Left renal cortex interstitium (tissue), 4 donors: ENCODE measurements around the gene PDZD2. TPM values are rescaled to one million over a fixed set of nuclear protein-coding genes. Genes with fewer than 3 reads are reported as not detected.

Source experiments
- DNase-seq, 4 donors: peaks; one replicate each; pipeline ENCODE4 v3.0.0-alpha.2; 2013; ENCODE audit warnings: low read depth in 4 of 4, low spot score in 2 of 4, missing footprints in 1 of 4
- polyA plus RNA-seq, 4 donors: library from polyadenylated mRNA; unstranded; fragments of 120-200 nt; gene quantifications; one replicate each; pipeline ENCODE4 v1.2.1, GENCODE V29; 2013; ENCODE audit not compliant: insufficient read length in 4 of 4

PDZD2 gene
- polyA plus RNA-seq, 4 donors = 16.6 to 21.1 (median 18.4) TPM

DNA sequence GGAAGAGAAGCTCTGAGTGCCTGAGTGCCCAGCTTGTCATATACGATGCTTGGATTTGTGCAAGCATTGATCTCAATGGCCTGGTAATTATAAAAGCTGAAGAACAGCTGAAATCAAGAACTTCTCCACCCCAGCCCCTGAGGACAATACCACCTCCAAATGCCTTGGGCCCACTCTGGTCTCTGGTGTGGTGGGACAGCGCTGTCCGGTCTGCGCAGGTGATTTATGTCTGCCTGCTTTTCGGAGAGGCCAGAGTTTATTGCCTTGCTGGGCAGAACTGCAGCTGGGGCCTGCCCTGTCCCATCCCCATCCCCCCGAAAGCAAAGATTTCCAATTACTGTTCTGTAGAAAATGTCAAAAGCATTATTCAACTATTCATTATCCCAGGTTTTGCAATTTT, 1.1 kb upstream of the PDZD2 start:
- DNase-seq = no peak

DNA sequence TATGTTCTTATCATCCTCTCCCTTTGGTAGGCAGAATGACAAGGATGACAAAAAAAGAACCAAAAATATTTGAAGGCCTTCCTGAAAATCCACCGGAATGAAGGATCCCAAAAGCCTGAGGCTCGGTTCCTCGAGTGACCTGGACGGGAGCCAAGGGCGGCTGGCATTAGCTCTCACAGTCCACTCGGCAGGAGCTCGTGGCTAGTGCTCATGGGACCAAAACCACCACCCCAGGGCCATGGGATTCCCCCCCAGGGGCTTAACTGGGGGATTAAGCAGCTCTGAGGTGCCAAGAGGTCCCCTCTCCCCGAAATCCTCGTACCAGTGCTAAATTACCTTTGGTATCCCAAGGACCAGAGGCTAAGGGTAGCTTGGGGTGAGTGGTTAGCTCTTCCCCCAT, 586 bp upstream of the PDZD2 start:
- DNase-seq = no peak

DNA sequence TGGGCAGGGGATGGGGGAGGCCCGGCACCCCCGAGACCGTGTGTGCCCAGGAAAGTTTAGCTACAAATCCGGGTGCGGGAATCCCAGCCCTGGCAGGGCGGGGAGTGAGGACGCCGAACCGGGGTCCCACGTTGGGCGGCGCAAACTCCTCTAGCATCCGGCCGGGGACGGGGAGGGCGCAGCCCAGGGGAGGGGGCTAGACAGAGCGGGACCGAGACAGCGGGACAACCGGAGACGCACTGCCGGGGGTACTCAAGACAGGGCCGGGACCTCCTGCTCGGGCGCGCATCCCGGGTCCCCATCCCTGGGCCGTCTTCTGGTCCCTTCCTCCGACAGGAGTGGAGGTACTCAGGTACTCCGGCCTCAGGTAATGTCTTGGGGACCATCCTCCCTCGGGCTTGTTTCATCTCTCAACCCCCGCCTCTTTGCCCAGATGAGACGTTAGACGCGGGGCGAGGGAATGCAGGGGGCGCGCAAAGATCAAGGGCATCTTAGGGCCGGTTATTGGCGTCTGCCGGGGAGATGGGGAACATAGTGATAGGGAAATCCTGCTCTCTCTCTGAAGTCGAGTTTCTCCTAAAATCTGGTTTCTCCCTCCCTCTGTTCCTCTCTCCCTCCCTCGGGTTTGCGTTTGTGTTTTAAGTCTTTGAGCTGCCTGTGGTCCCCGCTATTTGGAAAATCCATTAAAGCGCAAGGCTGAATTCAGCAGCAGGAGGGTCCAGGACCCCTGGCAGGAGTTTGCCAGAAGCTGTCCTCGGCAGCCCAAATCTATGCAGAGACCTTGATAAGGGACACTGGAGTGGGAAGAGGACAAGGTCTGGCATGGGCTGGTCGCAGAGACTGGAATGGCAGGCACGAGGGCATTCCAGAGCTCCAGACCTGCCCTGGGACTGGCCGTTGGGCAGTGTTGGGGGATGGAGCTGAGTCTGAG, 815 bp downstream of the PDZD2 start:
- DNase-seq = no peak

DNA sequence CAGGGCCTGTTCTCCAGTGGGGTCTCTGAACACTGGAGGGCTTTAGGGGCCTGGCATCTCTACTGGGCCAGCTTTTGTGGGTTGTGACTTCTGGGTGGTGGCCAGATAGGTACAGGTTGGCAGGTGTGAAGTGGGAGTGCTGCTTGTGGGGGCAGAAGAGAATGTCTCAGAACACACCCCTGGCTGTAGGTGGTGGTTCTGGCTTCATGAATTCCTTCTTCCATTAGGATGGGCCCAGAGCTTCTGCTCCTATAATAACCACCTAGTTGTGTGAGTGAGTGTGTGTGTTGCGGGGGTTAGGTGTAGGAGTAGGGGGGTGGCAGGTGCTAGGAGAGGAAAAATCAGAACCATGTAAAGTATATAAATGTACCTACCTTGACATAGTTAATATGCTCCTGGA, 1.6 kb downstream of the PDZD2 start:
- no peak for DNase-seq

DNA sequence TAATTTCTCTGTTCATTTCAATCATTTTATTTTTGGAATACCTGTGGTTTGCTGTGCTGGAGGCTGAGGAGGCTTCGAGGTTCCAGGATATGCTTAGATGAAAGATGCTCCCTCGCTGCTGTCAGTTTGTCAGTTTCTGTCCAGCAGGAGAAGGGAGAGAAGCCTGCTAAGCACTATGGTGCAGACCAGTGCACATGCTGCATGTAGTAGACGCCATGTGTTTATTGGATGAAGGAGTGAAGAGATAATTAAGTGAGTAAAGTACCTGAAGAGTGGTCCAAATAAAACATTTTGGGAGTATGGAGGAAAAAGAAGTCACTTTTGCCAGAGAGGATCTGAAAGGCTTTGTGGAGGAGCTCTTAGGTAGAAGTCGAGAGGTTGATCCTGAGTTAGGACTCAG, 2.1 kb downstream of the PDZD2 start:
- no peak for DNase-seq

DNA sequence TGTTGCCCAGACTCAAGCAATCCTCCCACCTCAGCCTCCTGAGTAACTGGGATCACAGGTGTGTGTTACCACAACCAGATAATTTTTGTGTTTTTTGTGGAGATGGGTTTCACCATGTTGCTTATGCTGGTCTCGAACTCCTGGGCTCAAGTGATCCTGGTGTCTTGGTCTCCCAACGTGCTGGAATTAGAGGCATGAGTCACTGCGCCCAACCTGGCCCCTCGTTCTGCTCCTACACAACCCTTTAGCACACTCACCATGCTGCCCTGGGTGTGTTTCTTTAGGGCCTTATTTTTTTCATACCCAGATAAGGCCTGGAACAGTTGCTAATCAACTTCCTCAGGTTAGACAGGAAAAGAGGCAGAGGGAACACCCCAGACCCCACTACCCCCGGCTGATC, 2.6 kb downstream of the PDZD2 start:
- DNase-seq = no peak

DNA sequence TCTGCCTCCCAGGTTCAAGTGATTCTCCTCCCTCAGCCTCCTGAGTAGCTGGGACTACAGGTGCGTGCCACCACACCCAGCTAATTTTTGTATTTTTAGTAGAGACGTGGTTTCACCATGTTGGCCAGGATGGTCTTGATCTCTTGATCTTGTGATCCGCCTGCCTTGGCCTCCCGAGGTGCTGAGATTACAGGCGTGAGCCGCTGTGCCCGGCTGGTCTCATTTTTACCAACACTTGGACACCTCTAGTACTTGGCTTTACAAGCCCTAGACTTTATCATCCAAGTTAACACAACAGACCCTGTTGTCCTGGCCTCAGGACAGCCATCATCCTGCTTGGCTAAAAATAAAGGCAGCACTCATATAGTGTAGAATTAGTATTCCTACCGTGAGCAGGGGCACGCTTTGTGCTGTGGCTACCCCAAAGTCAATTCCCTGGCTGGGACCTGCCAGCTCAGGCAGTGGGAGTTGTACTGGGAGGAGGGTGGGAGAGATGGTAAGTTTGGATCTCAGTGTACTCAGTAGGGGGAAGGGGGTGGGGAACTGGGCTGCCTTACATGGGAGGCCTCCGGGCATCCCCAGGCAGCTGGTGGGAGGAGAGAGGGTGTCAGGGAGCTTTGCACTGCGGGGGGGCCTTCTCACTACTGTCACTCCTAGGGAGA, 6.6 kb downstream of the PDZD2 start:
- DNase-seq = no peak

DNA sequence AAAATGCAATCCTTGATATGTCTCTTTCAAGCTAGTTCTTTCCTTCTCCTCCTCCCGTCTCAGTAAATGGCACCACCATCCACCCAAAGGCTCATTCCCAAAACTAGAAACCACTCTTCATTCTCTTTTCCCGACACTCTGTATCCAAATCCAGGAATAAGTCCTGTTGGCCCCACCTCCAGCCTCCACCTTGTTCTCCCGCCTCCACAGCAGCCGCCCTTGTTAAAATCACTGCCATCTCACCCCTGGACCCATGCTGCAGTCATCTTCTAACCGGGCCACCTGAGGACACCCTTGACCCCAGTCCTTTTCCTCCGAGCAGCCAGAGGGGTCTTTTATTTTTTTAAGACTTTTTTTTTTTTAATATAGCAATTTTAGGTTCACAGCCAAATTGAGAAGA, 9.4 kb downstream of the PDZD2 start:
- DNase-seq = no peak

DNA sequence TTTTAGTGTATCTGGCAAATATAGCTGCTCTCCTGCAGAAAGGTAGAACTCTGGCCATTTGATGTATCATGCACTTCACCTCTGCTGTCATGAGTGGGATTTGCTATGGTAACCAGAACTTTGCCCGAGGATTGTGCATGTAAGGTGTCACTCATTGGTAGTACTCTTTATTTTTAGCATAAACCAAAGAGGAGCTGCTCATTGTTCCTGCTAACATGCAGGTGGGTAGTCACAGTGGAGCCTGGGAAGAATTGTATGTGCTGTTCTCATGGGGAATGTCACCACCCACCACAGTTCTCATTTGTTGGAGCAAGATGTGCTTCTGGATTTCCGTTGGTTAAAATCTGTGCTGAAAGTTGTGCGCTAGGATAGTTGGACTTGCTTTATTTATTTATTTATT, 12.3 kb downstream of the PDZD2 start:
- no peak for DNase-seq

DNA sequence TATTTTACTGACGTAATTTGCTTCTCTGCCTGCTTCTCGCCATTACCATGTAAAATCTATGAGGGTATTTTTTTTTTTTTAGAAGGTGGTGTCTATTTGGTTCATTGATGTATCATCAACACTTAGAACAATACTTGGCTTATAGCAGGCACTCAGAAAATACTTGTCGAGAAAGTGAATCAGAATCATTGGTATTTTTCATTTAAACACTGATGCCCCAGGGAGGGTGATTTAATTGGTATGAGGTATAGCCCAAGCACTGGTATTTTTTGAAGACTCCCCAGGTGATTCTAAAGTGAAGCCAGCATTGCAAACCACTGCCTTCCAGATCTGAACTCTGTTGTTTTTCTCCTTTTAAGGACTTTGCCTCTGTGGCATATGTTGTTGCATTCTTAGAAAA, 16.6 kb downstream of the PDZD2 start:
- no peak for DNase-seq

DNA sequence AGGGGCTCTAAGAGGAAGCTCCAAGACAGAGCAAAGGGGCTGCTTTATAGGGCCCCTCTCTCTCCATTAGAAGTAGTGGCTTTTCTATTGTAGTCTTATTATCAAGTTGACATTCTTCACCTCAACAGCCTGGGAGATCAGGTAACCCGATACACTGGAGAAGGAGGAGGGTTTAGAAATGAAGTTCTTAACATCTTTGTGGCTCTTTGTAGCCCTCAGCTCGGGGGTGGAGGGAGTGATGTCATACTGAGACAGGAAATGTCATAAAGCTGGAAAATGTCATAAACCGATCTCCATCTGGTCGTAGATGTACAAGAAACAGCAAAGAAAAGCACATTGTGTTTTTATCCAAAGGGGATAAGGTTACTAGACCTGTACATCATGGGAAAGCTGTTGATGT, 17.9 kb downstream of the PDZD2 start:
- DNase-seq = peak in 1 of 4 donors; percentile 27

DNA sequence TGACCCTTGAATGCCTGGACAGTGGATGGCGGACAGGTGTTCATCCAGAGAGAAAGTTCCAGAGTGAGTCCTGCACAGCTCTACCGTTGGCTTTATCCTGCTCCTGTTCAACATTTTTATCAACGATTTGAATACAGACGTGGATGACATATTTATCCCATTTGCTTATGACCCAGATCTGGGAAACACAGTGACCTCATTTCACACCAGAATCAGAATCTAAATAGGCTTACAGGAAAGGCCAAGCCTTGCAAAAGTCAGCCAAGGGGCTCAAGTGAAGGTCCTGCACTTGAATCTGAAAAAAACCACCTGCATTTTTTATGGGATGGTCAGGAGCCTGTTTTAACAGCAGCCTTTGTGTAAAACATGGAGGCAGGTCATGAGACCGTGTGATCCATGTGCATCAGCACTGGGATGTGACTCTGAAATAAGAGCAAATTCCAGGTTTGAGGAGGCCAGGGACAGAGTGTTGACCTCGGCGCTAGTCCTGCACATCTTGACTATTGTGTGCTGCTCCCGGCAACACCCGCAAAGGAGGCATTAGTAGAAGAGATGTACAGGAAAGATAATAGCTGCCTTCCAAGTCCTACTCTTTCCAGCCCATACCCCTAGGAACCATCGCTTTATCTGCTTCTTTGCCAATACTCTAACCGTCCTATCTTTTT, 18.5 kb downstream of the PDZD2 start:
- no peak for DNase-seq

DNA sequence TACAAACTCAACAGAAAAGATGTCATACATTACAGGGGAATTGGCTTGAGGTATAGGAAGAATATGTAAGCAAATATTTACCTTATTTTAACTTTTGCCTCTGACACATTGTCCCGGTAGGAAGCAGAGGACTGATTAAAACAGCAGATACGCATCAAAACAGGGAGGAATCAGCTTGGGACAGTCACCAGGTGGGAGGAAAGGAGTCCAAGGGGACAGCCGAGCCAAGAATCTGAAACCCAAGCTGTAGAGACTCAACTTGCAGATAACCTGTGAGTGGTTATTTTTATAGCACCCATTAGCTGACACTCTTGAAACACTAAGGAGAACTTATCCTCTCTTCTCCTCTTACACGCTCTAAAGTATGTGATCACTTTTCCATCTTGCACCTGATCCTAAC, 22.3 kb downstream of the PDZD2 start:
- DNase-seq = no peak

DNA sequence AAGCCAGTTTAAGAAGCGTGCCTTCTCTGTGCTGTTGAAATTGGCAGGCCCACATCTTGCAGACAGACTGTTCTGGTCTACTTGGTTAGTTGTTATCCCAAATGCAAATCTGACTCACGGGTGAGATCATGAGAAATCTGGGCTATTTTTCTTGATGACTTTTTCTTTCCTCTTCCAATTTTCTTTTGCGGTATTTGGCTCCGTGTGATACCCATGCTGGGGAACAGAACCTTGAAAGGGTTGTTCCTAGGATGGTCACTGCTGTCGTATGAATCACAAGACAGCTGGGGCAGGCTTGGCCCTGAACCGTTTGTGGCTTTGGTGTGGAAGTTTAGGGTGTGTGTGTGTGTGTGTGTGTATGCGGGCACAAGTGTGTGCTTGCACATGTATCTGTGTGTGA, 24.6 kb downstream of the PDZD2 start:
- no peak for DNase-seq

DNA sequence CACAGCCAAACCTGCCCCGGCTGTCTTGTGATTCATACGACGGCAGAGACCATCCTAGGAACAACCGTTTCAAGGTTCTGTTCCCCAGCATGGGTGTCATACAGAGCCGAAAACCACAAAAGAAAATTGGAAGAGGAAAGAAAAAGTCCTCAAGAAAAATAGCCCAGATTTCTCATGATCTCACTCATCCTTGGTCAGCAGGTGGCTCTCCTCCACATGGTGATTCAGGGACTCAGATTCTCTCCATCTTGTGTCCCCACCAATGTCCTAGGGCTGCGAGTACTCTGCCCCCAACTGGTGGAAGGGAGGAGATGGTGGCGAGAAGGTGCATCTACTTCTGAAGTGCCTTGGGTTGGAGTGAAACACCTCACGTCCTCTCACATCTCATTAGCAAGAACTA, 25.6 kb downstream of the PDZD2 start:
- DNase-seq = no peak

DNA sequence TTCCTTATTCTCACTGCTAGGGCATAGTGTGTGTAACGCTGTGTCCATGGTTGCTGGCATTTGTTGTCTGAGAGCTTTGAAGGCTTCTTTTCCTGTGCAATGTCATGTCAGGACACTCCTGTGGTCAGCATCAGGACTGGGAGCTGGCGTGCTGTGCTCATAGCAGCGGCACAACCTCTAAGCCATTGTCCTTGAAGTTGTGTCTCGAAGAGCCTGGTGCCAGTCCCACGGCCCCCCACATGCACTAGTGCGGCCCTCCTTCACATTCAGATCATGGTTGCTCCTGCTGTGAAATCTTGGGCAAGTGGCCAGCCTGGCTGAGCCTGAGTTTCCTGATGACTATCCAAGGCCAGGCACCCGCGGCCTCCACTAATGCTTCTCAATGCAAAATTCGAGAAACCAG, 32.4 kb downstream of the PDZD2 start:
- no peak for DNase-seq

DNA sequence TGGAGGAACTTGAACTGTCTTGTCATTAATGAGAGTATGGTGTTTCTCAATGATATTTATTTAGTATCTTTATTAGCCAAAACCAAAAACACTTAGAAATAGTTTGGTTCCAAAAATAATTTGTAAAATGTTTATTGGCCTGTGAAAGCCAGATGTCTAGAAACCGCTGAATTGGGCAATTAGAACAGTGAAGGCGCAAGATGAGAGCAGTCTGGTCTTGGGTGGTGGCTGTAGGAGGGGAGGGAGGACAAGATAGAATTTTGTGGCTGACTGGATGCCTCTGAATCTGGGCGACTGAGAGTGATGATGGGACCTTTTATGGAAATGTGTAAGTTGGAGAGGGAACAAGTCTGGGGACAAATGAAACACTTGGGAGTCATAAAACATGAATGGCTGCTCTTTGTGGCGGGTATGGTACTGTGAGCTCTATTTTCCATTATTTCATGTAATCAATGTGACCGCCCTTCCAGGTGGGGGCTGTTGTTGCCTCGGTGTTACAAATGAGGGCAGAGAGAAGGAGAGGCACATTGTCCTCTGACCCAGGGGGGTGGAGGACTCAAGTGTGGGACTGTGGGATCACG, 35.5 kb downstream of the PDZD2 start:
- no peak for DNase-seq

DNA sequence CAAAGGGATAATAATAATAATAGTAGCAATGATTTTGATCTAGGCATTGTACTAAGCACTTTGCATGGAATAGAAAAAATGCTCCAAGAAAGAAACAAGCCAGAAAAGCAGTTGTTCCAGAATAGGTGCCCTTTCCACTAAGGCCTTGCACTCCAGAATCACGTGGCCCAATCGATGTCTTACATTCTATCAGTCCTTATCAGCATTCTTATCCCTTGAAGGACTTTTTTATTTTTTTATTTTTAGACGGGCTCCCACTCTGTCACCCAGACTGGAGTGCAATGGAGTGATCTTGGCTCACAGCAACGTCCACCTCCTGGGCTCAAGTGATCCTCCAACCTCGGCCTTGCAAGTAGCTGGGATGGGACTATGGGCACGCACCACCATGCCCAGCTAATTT, 36.5 kb downstream of the PDZD2 start:
- no peak for DNase-seq

DNA sequence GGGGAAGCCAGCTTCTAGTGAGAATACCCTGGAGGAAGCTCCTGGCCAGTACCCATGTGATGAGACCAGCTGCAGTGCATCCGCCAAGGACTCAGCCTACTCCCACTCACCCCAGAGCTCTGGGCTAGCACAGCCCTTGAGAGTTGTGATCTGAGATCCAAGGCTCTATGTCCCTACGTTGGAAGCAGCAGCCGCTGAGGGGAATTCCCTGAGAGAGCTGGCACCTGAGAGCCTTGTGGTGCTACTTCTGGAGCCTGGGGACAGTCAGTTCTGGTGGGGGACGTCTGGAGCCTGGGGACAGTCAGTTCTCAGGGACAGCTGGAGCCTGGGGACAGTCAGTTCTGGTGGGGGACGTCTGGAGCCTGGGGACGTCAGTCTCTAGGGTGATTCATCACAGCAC, 39.2 kb downstream of the PDZD2 start:
- DNase-seq = no peak

DNA sequence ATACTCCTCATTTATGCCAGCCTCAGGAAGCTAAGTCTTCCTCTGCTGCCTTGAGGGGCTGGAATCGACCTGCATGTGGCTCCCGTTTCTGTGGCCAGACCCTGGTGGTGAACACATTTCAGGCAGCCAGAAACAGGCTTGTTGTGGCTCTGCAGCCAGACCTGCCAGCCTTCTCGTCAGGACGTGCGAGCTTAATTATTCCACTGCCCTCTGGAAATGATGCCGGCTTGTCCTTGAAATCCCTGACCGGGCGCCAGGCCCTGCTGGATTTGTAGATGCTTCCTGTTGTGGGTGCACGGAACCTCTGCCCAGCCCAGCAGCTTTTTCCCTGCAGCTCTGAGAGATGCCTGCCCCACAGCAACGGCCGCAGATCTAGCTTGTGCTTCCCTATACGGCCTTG, 41.6 kb downstream of the PDZD2 start:
- no peak for DNase-seq

DNA sequence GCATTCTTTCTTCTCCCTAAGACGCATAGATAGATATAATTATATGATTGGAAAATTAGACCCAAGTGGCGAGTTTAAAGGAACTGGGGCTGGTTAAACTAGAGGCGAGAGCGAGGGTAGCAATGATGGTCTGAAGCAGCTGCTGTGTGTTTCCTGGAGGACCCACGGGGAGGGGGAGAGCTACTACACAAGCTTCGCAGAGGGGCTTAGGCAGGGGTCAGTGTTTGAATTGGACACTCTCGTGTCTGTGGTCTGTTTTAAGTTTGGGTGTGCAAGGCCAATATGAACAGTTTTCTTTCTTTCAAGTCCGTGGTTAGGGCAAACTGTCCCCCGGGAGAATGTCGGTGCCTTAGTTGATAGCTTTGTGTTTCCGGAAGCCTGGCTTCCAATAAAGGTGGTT, 43.1 kb downstream of the PDZD2 start:
- DNase-seq = no peak
